IPS-NIHi7 (cell line): ENCODE measurements around the gene LMF1.
"Not testable (repeated sequence)": the region's sequence is repeated elsewhere in the genome, so short reads cannot be mapped to it uniquely, and the experiment has no call there.

Experiments used
- DNase-seq: peaks from one replicate; pipeline ENCODE4 v3.0.0; 2012; ENCODE audit warnings: mixed read lengths; ENCODE audit errors: extremely low spot score

The LMF1 gene

DNA sequence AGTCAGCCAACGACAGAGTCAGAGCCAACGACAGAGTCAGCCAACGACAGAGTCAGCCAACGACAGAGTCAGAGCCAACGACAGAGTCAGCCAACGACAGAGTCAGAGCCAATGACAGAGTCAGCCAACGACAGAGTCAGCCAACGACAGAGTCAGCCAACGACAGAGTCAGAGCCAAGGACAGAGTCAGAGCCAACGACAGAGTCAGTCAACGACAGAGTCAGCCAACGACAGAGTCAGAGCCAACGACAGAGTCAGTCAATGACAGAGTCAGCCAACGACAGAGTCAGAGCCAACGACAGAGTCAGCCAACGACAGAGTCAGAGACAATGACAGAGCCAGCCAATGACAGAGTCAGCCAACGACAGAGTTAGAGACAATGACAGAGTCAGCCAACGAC, 22.0 kb downstream of the LMF1 start:
- DNase-seq = not testable (repeated sequence)

DNA sequence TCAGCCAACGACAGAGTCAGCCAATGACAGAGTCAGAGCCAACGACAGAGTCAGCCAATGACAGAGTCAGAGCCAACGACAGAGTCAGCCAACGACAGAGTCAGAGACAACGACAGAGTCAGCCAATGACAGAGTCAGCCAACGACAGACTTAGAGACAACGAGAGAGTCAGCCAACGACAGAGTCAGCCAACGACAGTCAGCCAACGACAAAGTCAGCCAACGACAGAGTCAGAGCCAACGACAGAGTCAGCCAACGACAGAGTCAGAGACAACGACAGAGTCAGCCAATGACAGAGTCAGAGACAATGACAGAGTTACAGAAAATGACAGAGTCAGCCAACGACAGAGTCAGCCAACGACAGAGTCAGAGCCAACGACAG, 22.9 kb downstream of the LMF1 start:
- not testable (repeated sequence) for DNase-seq

DNA sequence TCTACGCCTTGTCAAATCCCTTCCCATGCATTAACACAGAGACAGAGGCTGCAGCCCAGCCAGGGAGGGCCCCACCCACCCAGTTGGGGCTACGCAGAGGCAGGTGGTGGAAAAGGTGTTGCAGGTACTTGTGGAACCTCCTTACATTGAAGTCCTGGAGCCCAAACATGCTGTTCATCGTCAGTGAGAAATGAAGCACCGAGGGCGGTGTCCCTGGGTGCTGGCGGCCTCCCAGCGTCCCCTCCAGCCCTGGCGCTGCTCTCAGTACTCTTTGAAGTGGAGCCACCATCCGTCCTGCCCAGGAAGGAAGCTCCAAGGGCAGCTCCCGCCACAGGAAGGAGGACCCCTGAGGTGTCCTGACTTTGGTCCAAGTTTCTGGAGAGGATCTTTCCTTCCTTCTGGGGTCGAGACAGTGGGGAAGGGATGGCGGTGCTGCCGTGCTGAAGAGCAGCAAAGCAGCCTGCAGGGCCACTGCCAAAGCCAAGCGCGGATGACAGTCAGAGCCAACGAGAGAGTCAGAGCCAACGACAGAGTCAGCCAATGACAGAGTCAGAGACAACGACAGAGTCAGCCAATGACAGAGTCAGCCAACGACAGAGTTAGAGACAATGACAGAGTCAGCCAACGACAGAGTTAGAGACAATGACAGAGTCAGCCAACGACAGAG, 23.4 kb downstream of the LMF1 start:
- no peak for DNase-seq

DNA sequence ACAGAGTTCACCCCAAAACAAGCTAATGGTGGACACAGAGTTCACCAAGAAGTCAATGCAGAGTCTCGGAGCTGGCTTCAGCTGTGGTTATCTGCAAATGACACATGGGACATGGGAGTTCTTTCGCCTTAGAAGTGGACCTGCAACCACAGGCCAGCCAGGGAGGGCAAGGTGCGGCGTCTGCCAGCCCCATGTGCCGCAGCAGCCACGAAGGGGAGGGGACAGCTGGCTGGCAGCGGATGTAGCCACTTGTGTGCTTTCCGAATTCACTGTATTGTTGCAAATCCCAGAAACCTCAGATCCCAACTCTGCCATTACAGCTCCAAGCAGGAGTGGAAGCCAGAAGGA, 24.8 kb downstream of the LMF1 start:
- DNase-seq = no peak

DNA sequence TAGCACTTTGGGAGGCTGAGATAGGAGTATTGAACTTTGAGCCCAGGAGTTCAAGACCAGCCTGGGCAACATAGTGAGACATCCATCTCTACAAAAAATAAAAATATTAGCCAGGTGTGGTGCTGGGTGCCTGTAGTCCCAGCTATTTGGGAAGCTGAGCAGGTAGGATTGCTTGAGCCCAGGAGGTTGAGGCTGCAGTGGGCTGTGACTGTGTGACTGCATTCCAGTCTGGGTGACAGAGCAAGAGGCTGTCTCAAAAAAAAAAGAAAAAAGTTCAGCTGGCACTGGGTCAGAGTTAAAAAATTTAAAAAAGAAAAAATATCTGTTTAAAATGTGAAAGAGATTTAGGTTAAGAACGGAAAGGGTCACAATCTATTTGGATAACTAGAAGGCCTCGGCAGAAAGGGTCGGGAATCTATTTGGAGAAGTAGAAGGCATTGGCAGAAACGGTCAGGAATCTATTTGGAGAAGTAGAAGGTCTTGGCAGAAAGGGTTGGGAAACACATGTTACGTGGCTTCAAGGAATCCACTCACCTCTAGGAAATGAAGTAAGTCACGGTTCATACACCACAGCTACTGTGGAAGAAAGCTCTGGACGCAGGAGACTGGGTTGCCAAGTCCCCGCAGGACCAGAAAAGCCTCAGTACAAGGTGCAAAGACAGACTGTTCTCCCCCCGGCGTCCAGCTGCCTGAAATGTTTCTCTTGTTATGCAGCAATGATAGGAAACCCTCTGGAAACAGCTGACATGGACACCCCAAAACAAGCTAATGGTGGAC, 25.3 kb downstream of the LMF1 start:
- DNase-seq = no peak

DNA sequence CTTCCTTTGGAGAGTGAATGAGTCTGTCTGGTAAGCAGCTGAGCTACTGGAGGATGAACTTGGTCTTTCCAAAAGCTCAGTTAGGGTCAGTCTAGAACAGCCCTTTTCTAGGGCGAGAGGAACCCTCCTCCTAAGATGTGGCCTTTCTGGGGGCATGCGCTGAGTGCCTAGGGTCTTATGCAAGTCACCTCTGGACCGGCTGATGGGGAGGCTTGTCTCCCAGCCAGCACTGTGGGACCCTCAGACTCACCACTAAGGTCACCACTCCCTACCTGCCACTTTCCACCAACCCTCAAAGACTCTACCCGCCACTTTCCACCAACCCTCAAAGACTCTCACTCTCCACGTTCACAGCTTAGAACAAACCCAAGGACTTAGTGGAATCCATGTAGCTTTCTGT, 26.8 kb downstream of the LMF1 start:
- DNase-seq = no peak

DNA sequence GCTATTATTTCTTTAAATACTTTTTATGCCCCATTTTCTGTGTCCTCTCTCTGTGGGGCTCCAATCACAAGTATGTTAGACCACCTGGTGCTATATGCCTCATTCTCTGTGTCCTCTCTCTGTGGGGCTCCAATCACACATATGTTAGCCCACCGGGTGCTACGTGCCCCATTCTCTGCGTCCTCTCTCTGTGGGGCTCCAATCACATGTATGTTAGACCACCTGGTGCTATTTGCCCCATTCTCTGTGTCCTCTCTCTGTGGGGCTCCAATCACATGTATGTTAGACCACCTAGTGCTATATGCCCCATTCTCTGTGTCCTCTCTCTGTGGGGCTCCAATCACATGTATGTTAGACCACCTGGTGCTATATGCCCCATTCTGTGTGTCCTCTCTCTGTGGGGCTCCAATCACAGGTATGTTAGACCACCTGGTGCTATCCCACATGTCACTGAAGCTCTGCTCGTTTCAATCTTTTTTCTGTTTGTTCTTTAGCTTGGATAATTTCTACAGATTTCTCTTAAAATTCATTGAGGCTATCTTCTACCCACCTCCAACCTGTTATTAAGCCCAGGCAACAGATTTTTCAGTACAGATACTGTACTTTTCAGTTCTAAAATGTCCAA, 28.2 kb downstream of the LMF1 start:
- DNase-seq = no peak

DNA sequence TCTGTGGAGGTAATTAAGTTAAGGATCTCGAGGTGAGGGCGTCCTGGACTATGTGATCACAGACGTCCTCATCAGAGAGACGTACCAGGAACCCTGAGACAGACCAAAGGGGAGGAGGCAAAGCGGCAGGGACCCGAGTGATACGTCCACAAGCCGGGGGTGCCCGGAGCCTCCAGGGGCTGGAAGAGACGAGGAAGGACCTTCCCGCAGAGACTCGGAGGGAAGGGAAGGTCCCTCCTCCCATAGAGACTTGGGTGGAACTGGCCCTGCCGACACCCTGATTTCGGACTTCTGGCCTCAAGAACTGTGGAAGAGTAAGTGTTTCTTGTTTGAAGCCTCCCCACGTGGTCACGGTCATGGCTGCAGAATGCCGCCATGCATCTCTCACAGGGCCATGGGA, 30.8 kb downstream of the LMF1 start:
- no peak for DNase-seq

DNA sequence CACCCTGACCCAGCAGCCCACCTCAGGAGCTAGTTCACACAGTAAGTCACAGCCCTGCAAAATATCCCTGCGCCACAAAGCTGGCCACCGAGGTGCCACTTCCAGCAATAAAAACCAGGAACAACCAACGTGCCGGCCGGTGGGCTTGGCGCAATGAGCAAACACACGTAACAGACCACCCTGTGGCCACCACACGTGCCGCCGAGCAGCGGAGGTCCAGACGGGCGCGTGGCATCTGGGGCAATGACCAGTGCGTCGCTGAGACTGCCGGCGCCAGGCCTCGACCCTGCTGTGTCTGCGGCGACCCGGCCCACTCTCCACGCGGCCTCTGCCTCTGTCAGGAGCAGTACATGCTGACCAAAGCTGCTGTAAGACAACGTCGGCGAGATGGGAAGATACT, 31.5 kb downstream of the LMF1 start:
- no peak for DNase-seq

DNA sequence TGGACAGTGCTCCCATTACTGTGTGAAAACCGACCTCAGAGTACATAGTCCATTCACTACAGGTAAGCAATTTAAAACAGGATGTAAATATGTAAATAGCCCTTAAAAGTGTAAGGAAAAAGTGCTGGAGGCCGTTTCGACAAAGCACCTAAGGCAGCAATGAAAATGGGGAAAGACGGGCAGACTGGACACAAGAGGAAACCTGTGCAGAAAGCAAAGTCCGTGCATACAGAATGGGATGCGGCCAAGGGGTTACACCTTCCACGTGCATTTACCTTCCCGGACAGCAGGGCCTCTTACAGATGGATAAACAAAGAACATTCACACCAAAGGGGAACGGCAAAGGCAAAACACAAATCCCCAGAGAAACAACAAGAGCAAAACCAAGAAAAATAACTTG, 32.0 kb downstream of the LMF1 start:
- no peak for DNase-seq

DNA sequence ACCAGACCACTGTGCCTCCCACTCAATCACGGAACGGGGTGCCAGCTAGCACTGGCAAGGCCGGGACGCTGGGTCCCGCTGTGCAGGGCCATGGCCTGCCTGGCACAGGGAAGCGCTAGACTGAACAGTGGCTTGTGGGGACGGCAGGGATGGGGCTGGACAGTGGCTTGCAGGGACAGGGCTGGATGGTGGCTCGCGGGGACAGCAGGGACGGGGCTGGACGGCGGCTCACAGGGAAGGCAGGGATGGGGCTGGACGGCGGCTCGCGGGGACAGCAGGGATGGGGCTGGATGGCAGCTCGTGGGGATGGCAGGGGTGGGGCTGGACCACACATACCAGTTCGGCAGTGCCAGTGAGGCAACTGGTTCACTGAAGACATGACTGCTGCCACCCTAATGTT, 32.6 kb downstream of the LMF1 start:
- DNase-seq = no peak

DNA sequence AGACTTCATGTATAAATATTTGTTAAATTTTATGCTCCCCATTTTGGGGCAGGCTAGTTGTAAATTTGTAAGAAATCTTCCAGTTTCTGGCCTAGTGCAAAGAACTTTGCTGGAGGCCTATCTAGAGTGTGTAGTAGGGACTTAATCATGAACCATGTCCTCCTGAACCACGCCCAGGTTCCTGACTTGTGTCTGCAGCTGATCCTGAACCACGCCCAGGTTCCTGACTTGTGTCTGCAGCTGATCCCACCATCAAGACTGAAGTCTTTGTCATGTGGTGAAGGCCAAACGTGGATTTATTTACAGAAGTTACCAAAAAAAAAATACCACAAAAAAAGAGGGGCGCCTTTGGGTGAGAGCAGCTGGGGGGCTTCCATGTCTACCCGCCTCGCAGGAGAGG, 33.1 kb downstream of the LMF1 start:
- no peak for DNase-seq

DNA sequence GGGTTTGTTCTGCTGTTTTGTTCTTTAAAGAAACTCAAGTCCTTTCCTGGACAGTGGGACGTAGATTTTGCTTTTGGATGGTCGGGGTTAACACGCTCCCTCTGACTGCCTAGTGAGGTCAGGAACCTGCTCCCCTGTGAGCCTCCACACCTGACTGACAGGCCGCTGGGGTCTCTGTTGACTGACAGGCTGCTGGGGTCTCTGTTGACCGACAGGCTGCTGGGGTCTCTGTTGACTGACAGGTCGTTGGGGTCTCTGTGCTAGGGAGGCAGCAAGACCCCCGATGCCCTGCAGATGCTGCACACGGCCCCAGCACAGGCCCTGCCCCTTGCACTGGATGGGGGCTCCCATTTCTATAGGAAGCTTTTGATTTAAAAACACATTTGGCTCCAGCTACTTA, 33.5 kb downstream of the LMF1 start:
- DNase-seq = no peak

DNA sequence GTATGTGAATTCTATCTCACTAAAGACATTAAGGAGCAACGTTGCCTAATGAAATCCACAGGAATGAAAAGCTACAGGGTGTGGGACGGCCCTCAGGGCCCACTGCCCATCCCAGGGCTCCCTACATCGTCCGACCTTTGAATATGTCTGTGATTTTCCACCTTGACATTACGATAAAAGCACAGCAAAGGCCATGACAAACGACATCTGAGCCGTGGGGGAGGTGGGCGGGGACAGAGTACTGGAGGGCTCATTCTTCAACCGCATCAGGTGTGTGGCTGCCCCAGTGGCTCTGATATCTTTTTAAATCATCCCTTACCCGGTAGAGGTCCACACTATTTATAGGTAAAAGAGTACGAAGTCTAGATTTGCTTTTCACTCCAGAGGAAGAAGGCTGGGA, 35.1 kb downstream of the LMF1 start:
- no peak for DNase-seq

DNA sequence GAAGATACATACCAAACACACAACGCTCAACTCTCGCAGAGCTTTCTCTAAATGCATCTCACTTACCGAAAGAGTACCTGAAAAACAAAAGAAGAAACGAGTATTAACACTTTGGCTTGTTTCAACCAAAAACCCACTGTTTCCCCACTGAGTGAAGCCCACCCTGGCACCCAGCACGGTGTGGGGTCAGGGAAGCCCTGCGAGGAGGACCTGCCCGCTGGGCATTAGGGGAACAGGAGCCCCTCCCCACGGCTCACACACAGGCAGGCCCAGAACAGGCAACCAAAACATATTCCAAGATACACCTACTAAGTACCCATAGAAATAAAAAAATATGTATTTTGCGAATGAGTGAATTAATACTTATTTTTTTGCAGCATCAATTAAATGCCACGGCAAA, 36.6 kb downstream of the LMF1 start:
- no peak for DNase-seq

DNA sequence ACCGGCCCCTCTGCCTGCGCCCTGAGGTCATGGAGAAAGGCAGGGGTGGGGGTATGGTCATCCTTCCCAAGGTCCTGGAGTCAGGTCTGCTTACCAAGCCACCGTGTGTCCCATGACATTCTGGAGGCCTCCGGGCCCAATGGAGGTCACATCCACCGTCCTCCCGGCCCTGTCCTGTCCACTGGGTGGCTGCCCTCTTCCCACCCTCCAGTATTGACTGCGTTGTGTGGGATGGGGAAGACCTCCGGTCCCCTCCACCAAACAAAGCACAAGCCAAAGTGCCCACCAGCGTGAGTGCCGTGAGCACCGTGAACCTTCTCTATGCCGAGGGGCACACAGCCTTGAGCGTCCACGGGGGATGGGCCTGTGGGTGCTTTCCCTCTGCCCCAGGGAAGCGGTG, 37.2 kb downstream of the LMF1 start:
- no peak for DNase-seq

DNA sequence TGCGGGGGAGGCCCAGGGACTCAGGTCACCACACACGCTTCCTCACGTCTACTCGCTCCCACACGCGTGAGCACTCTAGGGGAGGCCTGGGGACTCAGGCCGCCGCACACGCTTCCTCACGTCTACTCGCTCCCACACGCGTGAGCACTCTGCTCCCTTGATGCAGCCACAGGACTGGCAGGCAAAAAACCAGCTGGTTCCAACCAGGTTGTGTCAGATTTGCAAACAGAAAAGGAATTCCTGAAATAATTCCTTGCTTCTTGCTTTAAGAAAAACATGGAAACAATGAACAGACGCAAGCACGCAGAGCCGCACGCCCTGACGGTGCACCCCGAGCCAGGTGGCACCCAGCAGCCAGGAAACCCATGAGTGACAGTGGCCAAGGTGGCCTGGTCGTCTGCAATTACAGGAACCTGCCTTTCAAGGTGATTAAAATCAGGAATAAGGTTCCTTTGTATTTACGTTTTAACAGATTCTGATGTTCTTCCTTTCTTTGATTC, 37.9 kb downstream of the LMF1 start:
- no peak for DNase-seq

DNA sequence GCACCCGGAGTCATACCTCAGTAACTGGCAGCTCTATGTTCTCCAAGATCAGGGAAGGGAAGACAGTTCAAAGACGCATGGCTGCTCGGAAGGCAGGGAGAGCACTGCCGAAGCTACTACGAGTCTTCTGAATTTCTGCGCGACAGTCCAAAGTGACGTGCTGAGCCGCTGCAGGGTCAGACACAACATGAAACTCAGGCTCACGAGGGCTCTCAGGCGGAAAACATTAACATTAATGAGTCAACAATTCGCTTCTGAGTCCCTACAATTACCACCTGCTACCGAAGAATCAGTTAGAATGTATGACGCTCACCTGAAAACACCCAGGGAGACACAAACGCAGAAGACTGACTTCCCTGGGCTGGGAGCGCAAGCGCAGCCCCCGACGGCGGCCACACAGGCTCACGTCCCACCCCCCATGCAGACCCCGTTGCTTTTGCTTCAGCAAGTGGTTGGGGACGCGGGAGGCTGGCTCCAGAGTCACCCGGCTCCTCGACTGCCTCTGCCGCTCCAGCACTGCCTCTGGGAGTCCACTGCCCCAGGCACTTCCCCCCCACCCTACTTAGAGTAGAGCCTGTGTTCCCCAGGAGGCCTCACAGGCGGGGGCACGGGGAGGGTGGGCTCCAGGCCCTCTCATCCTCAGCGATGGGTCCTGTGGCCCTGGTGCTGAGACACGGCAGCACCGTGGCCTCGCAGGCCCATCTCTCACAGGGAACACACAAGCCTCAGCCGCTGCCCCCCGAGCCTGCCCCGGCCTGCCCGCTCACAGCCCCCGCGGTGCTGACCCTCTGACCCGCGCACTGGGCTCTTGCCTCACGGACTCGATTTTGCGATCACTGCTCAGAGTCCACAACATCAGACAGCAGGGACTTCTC, 38.9 kb downstream of the LMF1 start:
- no peak for DNase-seq

DNA sequence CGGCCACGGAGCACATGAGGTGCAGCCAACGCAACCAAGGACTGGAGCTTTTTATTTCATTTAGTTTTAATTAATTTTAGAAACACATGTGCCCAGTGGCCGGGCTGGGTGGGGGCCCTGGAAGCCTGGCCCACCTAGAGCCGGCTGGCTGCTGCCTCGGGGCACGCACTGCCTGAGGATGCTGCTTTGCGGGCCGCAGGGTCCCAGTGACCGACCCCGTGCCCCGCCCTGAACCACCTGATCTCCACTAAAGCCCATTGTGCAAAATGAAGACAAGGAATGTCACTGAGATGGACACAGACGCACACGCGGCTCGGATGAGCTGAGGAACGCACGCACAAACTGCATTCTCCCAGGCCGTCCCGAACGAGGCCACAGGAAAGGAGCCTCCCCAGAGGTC, 39.6 kb downstream of the LMF1 start:
- no peak for DNase-seq

DNA sequence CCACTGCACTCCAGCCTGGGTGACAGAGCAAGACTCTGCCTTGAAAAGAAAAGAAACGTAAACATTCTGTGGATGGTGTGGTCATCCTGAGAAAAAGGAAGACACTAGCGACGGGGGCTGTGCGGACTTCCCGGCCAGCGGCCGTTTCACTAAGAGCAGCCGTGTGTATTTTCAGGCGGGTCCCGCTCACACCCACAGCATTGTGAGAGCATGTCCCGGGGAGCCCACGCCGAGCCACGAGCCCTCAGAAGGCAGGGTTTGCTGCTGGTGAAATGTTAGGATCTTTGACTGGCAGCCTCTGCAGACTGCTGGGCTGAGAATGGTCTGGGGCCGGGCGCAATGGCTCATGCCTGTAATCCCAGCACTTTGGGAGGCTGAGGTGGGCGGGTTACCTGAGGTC, 40.3 kb downstream of the LMF1 start:
- no peak for DNase-seq

DNA sequence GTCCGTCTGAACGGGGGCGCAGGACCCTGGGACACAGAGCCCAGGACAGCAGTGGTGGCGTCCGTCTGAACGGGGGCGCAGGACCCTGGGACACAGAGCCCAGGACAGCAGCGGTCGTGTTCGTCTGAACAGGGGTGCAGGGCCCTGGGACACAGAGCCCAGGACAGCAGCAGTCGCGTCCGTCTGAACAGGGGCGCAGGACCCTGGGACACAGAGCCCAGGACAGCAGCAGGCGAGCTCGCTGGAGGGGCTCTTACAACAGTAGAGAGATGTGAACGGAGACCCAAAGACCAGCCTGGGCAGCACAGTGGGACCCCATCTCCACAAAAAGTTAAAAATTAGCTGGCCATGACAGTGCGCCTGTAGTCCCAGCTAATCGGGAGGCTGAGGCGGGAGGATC, 40.7 kb downstream of the LMF1 start:
- no peak for DNase-seq
